NCI-H524 treated with DMSO at 0.1 percent for 48 hours (cell line): ENCODE results near the gene CCDC92.

Source experiments
- DNase-seq: peaks from one replicate; lab custom pipeline; 2025; lab: John Stamatoyannopoulos, UW

CCDC92 gene

DNA sequence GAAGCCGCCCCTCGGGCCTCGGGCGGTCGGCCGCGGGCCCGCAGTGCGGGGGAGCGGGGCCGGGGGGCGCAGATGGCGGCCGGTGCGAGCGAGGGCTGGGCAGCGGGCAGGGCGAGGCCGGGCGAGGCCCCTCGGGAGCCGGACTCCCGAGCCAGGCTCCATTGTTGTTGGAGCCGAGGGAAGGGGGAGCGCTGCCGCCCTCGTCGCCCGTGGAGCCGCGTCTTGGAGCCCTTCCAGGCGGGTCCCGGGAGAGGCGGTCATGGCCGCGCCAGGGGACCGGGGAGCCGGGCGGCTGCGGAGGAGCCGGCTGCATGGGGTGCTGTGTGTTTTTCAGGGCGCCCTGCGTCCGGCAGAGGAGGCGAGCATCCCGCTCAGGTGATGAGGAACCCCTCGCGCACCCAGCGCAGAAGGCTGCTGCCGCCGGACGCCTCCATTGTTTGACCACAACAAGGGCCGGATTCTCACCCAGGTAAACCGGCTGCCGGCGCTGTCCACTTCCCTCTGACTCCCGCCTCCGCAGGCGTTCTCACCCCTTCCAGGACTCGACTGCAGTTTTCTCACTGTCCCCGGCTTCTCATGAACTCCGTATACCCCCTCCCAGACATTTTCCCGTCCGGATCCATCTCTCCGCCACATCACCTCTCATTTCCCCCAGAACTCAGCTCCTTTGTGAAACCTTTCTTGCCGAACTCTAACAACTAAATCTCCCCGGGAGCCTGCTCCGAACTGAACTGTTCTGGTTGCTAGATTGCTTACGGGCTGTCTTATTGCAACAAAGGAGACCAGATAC, 1.1 kb upstream of the CCDC92 start:
- no peak for DNase-seq

DNA sequence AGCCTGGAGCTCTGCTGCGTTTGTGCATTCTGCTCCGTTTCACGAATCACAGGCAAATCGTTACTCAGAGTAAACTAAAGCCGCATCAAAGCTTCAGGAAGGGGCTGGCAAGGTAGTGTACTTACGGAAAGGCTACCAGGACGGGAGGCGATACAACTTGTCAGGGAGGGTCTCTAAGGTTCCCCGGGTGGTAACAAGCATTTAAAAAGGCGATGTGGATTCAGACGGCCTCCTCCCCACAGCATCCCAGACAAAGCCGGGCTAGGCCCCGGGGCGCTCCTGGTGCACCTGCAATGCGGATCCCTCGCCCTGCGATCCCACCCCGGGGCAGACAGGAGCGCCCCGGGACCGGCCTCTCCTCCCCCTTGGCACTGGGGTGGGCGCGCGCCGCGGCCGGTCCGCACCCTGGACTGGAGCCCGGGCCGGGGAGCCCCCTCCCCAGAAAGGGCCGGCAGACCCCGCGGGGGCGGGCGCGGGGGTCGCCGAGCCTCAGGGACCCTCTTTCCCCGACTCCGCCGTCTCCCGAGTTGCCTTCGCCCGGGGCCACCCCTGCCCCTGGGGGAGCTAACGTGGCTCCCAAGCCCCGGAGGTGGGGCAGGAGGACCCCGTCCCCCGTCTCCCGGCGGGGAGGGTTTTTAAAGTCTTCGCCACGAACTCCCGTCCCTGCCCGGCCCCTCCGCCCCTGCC, 718 bp downstream of the CCDC92 start:
- no peak for DNase-seq

DNA sequence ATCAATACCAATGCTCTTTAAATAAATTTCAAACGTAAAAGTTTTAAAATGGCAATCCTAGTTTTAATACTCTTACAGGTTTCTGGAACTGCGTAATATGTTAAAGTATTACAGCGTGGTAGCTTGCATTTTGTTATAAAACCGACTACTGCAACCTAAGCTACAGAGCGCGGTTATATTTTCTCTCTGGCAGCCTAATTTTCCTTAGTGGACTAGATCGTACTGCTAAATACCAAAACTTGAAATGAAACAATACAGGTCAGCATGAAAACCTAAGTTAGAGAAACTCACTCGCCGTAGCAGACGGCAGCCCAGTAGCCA, 1.2 kb downstream of the CCDC92 start:
- no peak for DNase-seq

DNA sequence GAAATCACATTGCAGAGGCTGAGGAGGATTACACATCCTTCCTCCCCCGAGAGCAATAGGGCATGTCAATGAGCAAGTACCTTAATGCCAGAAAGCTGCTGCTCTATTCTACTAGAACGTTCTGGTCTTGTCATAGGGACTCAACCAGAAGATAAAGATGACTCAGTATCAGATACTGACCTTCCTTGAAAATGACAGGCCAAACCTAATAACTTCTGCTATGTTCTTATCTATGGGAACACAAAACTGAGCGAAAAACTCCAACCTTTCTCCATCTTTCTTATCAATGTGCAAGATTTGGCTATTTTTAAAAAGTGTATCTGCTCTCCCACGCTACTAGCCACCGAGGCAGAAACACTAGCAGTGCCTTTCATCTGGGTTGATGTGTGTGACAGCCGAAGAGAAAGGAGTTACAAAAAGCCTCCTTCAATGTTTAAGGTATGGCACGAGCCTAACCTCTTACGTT, 5.5 kb downstream of the CCDC92 start:
- DNase-seq, result no peak

DNA sequence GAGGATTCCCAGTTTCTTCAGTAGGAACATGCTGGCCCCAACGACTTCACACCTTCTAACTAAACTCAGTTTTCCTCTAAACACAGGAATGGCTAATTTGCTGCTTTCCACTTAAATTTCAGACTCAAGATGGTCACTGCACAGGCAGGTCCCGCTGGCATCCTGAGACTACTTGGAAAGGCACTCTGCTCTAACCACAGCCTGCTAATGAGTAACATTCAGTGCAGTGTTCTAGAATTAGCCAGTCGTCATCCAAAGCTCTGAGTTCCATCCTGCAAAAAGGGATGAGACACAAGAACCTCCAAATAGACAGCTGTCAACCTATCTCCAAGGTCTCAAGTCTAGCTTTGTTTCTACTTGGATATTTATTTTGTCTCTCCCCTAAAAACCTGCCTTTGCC, 6.0 kb downstream of the CCDC92 start:
- no peak for DNase-seq

DNA sequence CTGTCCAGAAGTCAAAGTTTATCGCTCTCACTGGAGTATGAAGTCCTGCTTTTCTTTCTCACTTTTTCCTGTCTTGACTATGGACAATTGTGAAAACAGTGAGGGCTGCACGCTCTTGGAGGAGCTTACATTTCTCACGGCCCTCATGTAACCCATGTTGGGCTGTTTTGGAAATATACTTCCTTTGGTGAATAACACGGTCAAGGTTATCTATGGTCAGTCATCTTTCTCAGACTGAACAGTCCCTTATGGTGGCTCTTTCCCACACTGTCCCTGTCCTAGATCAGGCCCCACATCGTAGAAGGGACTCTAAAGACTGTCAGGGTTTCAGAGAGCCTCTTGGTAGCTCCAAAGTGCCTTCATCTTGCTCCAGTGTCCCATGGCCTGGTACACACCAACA, 7.2 kb downstream of the CCDC92 start:
- no peak for DNase-seq

DNA sequence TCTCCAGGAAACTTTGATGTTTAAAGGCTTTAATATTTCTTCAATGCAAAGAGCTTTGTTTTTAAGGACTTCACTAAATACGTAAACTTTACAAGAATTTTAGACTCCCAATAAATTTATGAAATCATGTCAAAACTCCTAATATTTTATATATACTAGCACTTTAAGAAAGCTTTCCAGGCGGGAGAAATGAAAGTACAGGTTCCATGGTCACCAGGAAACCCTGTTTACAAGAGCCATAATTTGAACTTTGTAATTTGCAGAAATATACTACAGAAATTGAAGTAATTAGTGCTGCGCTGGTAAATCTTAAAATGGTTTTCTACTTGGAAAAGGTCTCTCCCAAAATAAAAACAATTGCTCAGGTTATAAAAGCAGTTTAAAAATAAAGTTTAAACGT, 8.8 kb downstream of the CCDC92 start:
- no peak for DNase-seq

DNA sequence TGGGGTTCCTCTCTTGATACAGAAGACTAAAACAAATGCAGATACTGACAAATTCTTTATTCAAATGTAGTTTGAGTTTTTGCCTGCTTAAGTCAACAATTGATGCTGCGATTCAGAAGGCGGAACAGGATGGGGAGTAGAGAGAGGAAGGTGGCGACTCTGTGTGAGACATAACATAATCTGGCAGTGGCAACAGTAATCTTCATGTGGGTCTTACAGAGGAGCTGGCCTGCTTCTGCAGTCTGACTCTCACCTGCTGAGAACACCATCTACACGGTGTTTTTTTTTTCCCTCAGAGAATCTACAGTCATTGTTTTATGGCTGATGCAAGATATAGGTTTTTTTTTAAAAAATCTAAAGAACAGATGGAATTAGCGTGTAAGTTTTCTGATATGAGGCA, 10.1 kb downstream of the CCDC92 start:
- no peak for DNase-seq

DNA sequence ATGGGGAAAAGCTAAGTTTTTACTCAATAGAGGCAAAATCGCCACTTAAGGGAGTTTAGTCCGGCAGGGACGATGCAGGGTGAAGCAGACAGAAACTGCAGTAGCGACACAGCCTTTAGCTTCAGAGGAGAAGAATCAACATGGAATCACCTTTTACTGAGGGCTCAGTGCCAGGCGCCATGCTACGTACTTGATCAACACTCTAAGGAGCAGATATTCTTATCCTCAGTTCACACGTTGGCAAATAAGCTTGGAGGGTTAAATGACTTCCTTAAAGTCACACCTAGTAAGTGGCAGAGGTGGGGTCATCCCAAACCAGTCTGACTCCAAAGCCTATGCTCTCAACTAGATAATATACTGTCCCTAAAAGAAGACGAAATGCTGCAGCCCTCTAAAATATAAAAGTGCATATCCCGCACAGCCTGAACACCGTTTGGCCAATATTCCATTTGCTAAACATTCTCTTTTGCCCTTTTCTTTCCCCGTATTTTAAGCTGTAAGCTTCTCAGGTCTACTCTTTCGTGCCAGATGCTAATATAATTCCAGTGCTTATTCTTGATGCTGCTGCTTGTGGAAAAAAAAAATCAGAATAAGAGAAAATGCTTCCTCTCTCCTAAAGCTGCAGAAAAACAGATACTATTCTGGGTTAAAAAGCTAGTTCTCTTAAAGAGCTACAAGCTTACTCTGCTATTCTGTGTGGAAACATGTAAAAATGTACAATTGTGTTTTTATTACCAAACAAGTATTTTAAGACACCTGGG, 10.9 kb downstream of the CCDC92 start:
- DNase-seq, result no peak

DNA sequence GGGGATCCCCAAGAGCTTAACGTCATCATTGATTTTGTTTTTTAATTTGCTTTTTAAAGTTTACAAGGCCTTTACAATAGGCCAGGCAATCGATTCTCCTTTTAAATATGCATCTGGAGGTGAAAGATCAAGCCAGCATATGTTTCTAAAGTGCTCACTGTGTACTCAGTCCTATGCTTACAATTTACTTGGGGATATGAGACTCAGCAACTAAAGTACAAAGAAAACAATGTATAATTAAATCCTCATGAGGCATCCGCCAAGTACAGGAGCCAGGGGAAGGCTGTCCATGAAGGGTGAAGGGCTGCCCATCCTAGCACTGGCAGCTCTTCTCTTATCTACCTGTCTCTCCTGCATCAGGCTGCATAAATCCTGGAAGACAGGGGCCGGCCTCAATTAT, 11.8 kb downstream of the CCDC92 start:
- no peak for DNase-seq

DNA sequence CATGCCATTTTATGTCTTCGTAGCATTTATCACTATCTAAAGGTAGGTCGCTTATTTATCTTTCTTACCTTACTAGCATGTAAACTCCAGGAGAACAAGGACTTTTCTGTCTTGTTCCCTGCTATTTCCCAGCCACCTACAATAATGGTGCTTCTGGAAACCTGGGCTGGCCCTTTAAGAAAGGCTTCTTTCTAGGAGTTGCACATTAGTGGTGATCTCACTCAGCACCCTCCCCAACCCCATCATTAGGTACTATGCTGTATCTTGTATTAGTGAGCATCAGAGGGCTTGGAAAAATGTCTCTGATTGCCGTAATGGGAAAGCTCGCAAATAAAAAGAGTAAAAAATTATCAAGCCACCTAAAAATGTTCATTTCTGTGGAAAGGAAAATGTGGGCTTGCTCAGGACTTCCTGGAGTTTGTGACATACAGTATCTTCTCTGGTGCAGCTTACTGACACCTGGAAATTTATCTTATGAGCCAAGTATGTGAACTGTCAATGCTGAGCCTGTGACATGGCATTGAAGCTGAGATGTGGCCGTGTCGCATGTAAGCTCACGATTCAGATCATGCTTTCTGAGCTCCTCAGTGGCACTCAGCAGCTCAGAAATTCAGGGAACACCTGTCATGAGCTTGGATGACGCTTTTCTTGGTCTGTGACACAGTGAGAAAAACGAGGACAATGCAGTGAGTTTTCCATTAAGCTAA, 12.4 kb downstream of the CCDC92 start:
- DNase-seq, result no peak

DNA sequence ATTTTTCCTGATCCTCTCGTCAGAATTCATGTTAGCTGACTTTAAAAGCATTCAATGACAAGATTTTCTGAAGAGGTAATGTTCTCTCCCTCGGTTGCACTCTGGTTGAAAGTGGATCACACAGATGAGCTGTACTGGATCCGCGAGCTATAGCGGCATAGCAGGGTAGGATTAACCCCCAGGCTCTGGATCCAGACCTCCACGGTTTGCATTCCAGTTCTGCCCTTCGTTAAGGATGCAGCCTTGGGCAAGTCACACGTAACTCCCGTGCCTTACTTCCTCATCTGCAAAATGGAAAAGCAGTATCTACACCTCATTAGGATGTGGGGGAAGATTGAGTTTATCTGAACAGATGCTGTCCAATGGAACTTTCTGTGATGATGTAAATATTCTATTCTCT, 13.8 kb downstream of the CCDC92 start:
- no peak for DNase-seq

DNA sequence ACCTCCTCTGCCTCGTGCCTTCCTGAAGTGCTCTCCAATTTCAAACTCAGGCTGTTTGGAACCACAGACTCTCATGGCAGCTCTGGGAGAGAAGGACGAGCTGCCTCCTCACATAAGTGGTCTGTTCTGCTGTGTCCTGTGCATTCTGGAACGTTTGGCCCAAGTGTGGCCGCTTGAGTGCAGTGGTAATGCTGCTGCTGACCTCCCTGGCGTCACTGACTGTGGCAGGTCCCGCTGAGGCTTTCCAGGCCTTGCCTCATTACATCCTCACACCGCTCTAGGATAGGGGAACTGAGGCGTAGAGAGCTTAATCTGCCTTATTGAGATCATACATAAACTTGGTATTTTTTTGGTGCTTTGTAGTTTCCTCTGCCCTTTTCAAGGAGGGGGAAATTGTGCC, 14.2 kb downstream of the CCDC92 start:
- DNase-seq, result no peak

DNA sequence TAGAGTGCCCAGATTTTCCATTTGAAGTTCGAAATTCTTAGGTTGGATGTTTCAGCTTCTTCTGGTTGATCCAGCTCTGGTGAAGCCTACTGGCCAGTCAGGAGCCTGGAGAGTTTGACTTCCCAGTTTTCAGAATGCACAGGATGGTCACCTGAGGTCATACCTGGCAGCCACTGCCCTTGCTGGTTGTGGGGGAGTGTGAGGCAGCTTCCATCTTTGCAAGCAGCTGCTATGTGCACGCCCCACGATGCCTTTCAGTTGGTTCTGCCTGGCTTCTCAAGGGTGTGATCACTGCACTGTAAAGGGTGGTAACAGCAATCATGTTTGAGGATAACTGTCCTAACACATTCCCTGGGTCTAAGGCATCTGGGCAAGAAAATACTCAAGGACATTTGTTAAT, 15.4 kb downstream of the CCDC92 start:
- no peak for DNase-seq

DNA sequence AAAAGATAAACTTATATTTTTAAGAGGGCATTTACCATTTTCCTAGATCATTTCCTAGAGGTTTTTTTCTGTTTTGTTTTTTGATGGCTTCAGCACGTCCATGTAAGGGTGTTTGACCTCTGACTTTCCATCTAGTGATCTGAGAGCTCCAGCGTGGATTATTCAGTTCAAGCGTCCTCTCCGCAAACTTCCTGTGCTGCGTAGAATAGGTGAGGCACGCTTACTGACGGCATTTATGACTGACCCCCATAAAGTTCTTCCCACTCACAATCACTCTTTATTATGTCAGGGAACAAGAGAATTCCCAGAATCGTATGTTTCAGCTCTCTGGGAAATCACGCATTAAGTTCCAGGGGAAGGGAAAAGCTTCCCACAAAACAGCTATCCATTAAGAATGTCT, 16.4 kb downstream of the CCDC92 start:
- no peak for DNase-seq

DNA sequence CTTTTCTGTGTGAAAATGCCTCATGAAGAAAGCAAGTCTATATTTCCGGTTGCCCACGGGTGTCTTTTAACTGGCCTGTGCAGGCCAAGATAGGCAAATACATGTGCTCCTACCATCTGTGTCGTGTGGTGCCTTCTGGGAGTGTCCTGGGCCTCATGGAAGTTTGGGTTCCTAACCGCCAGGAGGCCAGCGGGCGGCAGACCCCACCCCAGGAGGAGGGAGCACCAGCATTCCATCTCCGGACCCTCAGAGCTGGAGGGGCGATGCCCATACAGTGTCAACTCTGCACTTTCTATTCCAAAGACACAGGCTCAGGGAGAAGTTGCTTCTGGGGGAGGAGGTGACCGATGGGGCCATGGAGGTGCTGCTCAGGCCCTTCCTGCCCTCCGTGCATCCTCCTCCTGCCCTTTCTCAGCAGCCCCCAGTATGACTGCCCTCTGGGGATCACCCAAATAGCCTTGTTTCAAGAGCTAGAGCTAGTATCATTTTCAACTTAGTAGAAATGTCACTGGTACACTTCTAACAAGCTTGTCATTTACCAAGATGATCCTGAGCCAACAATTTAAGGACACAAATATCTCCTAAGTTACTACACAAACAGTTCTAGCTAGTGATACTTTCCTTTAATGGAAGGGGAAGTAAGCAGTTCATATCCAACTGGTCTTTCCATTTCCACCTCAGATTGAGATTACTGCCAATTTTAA, 17.8 kb downstream of the CCDC92 start:
- no peak for DNase-seq

DNA sequence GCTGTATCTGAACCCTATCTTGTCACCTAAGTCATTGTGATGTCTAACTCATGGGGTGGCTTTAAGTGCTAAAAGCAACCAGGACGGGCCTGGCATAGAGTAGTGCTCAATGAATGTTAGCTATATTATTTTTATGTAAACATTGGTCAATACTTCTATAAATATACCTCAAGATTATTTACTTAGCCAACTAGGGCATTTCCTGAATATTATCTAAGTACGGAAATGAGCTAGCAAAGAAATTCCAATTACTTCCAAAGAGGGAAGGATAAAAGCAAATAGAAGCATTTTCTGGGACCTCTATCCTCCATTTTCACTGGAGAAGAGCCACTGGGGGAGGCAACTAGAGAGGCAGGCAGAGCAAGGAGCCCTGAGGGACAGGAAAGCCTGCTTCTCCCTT, 20.6 kb downstream of the CCDC92 start:
- DNase-seq, result no peak

DNA sequence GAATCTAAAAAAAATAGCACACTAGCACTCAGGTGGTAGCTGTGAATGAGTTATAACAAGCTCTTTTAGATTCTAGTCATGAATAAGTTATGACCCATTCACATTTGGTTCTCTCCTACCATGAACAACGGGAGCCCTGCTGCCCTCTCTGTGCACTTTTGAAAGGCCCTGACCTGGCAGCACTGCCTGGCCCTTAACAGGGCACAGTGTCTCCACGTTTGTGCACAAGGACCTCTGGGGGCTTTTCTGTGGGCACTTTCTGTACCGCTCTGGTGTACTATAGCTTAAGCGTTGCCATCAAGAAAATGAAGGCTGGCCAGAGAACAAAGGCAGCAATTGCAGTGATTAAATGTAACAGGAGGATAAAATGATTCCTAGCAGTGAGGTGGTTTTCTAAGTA, 21.2 kb downstream of the CCDC92 start:
- DNase-seq, result no peak

DNA sequence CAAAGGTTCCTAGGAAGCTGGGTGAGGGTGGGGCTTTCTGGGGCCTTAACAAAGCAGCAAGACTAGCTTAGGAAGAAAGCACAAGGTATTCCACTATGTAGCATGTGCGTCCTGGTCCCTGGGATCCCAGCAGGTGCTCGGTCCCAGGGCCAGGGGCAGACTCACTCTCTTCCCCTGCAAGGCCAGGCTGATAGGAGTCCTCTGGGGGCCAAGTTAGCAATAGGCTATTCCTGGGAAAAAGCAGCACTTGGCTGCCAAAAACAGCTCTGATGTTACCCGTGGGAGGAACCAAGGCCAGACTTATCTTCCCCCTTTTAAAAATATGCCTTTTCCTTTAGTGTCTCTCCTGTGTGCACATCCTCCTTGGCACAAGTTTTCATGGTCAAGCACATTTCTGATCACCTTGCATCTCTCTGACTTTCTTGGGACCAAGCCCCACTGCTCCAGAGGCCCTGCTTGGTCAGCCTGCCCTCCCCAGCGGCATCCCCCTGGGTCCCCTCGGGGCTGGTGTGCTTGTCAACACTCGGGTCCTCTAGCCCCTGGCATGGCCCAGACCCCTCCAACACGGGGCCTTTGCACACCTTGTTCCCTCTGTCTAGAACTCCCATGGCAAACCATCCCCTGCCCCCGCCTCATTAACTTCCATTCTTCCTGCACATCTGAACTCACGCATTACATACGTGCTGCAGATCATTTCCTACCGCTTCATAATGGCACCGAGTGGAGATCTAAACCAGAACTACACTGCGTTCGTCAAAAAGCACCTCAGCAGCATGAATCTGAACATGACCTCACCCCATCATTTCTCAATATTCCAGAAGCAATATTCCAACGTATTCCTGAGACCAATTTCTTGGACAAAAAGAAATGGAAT, 21.9 kb downstream of the CCDC92 start:
- no peak for DNase-seq

DNA sequence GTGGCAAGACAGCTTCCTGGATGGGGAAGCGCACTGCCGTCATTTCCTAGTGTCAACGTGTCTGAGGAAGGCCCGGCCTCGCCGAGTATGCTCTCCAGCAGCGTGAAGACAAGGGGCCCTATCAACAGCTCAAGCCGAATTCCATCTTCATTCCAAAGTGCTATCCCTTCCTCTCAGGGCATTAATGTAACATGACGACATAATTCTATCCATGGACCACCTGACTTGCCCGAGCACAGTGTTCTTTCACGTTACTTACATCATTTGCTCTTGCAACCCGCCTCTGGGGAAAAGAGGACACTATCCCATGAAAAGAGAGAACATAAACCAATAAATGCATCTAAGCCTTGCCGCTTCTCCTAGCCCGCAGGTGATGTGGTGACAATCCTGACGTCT, 22.9 kb downstream of the CCDC92 start:
- no peak for DNase-seq
